ENCODE data around the gene AFAP1. TPM values are rescaled to one million over a fixed set of nuclear protein-coding genes. Genes with fewer than 3 reads are reported as not detected.

Gene AFAP1
- total and polyA plus RNA-seq, 2 of the 4 experiments (the other 2 are of a cell fraction), result 48.2 to 80.9 TPM

DNA sequence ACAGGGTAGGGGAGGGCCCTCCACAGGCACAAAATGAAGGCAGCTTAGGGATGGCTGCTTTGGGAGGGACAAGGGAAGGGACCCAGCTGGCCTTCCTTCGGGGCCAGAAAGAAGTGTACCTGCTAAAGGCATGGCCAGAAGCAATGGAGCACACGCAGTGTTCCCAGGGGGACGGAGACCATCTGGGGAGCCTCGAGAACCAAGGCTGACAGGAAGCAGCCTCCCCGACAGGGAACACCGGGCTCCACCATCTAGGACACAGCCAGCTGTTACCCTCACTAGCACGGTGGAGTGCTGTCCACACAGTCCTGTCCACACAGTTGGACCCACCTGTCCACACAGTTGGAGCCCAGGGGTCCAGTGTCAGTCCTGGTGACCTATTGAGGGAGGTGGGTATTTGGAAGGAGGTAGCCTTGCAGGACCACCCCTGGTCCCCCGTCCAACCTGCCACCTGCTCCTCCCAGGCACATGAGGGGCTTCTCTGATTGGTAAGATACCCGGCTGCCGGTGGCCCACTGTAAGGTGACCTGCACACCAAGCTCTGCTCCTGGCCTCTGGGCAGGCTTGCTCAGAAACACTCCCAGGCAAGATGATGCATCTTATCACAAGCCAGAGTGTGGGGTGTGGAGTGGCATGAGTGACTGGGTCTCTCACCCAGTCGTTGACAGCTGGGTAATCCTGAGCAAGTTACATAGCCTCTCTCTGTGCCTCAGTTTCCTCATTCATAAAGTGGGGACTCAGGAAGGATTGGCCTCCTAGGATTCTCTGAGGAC is 20.5 kb upstream of the AFAP1 start:
- H2BK15ac ChIP-seq (ENCODE audit: low read depth, low read length), result peak overlapping the region; percentile 87; the same call in 2 of the 3 replicates
- ChIA-PET POLR2A (ENCODE audit: unreplicated experiment) (no interaction called here), CTCF (interaction anchor here (1.0 kb wide), 1 partner anchor 22 kb away, joined by 3 read pairs; no protein-coding TSS in a partner anchor)
- peaks cover 20% of the 10 kb centered on the region for H3K4me1 ChIP-seq (ENCODE audit: control insufficient read depth, insufficient read depth, low read length)
- peak overlapping the region; percentile 98 for H2AK5ac ChIP-seq (ENCODE audit: low read depth, low read length)
- peak overlapping the region; percentile 98 for H2BK120ac ChIP-seq (ENCODE audit: low read depth, low read length)
- peak overlapping the region; percentile 64 for H3K18ac ChIP-seq (ENCODE audit: low read depth, low read length)
- peaks cover 0 to 12% of the 10 kb centered on the region in 2 experiments; a peak in 2 of 4 replicates for H3K79me1 ChIP-seq (ENCODE audit: low read depth in 1 of 2, low read length in 2 of 2)
- H3K36me3 ChIP-seq (ENCODE audit: control insufficient read depth, insufficient read depth, low read length), result no peaks in the 10 kb centered on the region
- peak overlapping the region; percentile 77 for H3K14ac ChIP-seq (replicated peaks; ENCODE audit: low read depth, low read length)
- peak overlapping the region; percentile 92 for H3K23ac ChIP-seq (ENCODE audit: low read depth, low read length)
- peak; percentile 68 for ATAC-seq (ENCODE audit: low read depth)
- intact Hi-C loops (cut with micrococcal nuclease), result loop anchor here (2.0 kb wide), 1 partner anchor 21 kb away; the partner anchor contains the start of gene AFAP1
- no peak for TF ChIP-seq FOS (IDR thresholded peaks at IDR 0.05; ENCODE audit: low read depth, low read length)
- TF ChIP-seq, protein P1, sequence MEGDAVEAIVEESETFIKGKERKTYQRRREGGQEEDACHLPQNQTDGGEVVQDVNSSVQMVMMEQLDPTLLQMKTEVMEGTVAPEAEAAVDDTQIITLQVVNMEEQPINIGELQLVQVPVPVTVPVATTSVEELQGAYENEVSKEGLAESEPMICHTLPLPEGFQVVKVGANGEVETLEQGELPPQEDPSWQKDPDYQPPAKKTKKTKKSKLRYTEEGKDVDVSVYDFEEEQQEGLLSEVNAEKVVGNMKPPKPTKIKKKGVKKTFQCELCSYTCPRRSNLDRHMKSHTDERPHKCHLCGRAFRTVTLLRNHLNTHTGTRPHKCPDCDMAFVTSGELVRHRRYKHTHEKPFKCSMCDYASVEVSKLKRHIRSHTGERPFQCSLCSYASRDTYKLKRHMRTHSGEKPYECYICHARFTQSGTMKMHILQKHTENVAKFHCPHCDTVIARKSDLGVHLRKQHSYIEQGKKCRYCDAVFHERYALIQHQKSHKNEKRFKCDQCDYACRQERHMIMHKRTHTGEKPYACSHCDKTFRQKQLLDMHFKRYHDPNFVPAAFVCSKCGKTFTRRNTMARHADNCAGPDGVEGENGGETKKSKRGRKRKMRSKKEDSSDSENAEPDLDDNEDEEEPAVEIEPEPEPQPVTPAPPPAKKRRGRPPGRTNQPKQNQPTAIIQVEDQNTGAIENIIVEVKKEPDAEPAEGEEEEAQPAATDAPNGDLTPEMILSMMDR (conservative IDR thresholded peaks at IDR 0.05; ENCODE audit: low read depth, low read length), result no peak
- TF ChIP-seq POLR2A (IDR thresholded peaks at IDR 0.05; ENCODE audit: low read depth, low read length), result 0 out of 2 replicates have a peak, but pooled peaks have one; percentile 29
- TF ChIP-seq, protein P2, sequence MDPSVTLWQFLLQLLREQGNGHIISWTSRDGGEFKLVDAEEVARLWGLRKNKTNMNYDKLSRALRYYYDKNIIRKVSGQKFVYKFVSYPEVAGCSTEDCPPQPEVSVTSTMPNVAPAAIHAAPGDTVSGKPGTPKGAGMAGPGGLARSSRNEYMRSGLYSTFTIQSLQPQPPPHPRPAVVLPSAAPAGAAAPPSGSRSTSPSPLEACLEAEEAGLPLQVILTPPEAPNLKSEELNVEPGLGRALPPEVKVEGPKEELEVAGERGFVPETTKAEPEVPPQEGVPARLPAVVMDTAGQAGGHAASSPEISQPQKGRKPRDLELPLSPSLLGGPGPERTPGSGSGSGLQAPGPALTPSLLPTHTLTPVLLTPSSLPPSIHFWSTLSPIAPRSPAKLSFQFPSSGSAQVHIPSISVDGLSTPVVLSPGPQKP (IDR thresholded peaks at IDR 0.05; ENCODE audit: borderline replicate concordance, low read depth, low read length), result no peak
- H3K56ac ChIP-seq (ENCODE audit: extremely low read depth, insufficient read depth, low read length), result no peak overlapping the region
- H3K9me1 ChIP-seq (ENCODE audit: insufficient read depth, low read length), result peaks cover 22% of the 10 kb centered on the region
- peak overlapping the region; percentile 85 for H2BK5ac ChIP-seq (ENCODE audit: low read depth, low read length, poor library complexity, severe bottlenecking)
- H2BK20ac ChIP-seq (ENCODE audit: low read depth, low read length), result peak overlapping the region; percentile 98
- H4K5ac ChIP-seq (ENCODE audit: low read depth, low read length), result peak overlapping the region; percentile 83
- H3K9ac ChIP-seq (ENCODE audit: low read depth, low read length), result no peak overlapping the region
- H3K9me3 ChIP-seq (ENCODE audit: control insufficient read depth, insufficient read depth, low read length), result no peaks in the 10 kb centered on the region
- peaks cover 2% of the 10 kb centered on the region; the same call in 1 of the 2 replicates for H3K27me3 ChIP-seq (ENCODE audit: control insufficient read depth, insufficient read depth, low read length)
- 78% methylated on average over 6 of the region's 11 CpGs; no CpG with 5 or more reads in 1 of the 2 experiments for WGBS, 2 experiments (ENCODE audit: extremely low coverage in 2 of 2, insufficient read length in 1 of 2)
- H4K8ac ChIP-seq (ENCODE audit: low read depth in 2 of 2, low read length in 2 of 2), result peak overlapping the region; percentile 24 to 90; a peak in 3 of 4 replicates
- H2AFZ ChIP-seq (replicated peaks; ENCODE audit: low read length, poor library complexity), result peak overlapping the region; percentile 79
- H3K4me2 ChIP-seq (ENCODE audit: low read depth, low read length), result 0 out of 2 replicates have a peak overlapping the region, but pooled peaks have one; percentile 18
- H3K4me3 ChIP-seq (ENCODE audit: insufficient read depth, low read depth, low read length), result no peak overlapping the region
- no TSS peak for BruUV-seq (replicated peaks)
- H3K27ac ChIP-seq (ENCODE audit: insufficient read depth, low read length), result peak overlapping the region; percentile 66
- H4K91ac ChIP-seq (ENCODE audit: insufficient read depth, low read depth, low read length), result peak overlapping the region; percentile 94
- no peak for DNase-seq
- in situ Hi-C loops (cut with MboI; ENCODE audit: low sequenced_read_pairs), result no loop called here
- H4K20me1 ChIP-seq (ENCODE audit: insufficient read depth, low read length), result no peaks in the 10 kb centered on the region; the same call in 1 of the 2 replicates
- dilution Hi-C loops (cut with HindIII; ENCODE audit: low sequenced_read_pairs, unreplicated experiment), result no loop called here
- peak overlapping the region; percentile 98 for H3K4ac ChIP-seq (ENCODE audit: low read depth, low read length)
- peak overlapping the region; percentile 90 for H2AK9ac ChIP-seq (replicated peaks; ENCODE audit: low read depth, low read length, poor library complexity)

Data from IMR-90 (cell line).